NCI-H226 (cell line): Measurements from ENCODE around the gene GARNL3.

Experiments used
- DNase-seq: peaks from one replicate; pipeline ENCODE4 v3.0.0-alpha.2; 2015

The GARNL3 gene, protein sequence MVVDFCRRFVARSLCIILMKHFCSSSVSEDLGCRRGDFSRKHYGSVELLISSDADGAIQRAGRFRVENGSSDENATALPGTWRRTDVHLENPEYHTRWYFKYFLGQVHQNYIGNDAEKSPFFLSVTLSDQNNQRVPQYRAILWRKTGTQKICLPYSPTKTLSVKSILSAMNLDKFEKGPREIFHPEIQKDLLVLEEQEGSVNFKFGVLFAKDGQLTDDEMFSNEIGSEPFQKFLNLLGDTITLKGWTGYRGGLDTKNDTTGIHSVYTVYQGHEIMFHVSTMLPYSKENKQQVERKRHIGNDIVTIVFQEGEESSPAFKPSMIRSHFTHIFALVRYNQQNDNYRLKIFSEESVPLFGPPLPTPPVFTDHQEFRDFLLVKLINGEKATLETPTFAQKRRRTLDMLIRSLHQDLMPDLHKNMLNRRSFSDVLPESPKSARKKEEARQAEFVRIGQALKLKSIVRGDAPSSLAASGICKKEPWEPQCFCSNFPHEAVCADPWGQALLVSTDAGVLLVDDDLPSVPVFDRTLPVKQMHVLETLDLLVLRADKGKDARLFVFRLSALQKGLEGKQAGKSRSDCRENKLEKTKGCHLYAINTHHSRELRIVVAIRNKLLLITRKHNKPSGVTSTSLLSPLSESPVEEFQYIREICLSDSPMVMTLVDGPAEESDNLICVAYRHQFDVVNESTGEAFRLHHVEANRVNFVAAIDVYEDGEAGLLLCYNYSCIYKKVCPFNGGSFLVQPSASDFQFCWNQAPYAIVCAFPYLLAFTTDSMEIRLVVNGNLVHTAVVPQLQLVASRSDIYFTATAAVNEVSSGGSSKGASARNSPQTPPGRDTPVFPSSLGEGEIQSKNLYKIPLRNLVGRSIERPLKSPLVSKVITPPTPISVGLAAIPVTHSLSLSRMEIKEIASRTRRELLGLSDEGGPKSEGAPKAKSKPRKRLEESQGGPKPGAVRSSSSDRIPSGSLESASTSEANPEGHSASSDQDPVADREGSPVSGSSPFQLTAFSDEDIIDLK

DNA sequence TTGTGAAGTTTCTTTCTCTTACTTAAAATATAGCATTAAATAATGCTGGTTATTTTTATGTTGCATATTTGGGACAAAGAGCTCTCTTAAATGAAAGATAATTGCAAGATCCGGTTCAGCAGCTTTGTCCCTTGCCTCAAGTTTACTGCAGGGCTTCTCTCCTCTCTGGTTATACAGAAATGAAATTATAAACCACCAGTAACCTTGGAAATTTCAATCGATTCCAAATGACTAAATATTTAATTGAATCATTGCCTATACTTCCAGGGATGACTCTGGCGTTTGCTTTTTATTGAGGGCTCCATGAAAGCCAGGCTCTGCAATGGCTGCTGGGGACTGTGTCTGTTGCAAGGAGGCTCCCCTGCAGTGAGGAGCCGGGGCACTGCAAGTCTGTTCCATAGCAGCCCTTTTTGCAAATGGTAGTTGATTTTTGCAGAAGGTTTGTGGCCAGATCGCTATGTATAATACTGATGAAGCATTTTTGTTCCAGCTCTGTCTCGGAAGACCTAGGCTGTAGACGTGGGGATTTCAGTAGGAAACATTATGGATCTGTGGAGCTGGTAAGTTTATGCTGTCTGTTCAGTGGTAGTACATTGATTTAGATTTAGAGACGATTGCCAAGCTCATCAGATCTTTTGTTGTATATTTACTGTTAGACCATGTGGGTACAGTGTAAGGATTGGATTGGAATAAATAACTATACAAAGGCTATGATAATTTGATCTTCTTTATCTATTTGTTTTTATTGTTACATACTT is at the start of gene GARNL3:
Gene GARNL3 (plus strand): TSS at position 313 of the 758 bp plus-strand sequence. CDS start 104 bp downstream, at position 417.
- no peak for DNase-seq

DNA sequence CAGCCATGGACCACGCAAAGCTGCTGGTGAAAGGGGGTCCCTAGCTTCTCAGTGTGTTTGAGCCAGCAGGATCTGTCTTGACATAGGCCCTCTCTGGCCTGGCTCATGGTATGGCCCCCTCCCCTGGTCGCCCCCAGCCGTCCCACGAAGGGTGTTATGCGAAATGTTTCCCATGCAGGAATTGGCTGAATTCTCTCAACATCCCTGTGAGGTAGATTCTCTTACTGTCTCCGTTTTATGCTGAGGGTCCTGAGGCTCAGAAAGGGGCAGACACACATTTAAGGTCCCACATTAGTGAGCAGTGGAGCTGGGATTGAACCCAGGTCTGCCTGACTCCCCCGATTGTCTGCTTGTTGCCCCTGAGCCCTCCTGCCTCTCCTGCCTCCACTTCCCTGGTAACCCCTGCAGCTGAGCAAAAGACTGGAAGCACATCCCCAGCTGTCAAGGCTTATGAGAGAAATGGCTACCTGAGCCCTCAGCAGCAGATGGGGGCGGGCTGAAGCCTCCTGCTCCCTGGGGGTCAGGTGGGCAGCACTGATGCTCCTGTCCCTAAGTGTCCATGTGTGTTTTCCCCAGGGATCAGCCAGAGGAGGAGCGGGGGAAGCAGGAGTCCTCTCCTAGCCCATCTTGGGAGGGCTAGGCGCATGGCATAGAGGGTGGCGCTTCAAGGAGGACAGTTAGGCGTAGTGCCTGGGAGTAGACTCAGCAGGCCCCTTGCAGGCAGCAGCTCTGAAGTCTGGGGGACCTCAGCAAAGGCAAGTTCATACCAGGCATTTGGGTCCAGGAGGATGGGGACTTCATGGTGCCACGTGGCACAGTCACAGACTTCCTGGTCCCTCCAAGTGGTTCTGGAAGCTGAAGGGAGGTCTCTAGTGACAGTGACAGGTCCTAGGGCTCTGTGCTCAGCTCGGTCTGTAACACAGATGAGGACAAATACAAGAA is 49.0 kb upstream of the GARNL3 start:
- DNase-seq = no peak

DNA sequence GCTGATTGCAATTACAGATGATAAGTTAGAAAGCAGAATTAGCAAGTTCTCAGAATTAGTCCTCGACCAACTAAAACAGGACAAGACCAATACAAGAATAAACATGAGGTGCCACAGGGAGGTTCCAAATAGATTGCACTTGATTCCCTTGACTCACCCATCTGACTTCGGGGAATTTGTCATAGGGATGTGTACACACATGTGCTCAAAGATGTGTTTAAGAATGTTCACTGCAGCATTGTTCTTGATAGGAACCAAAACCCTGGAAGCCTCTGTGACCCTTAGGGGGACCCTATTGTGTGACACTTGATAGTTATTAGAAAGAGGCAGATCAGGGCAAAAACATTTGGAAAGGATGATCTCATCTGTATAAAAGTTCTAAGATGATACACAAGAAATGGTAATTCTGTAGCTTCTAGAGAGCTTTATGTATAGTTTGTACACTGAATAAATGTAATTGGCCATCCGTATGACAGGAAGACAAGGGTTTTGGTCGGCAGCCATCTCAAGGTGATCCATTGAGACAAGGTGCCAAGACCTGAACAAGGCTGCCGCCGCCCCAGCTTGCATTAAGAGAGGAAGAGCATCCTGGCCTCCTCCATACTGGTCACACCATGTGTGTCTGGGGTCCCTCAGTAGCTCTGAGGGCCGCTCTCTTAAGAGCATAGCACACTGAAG is 48.2 kb upstream of the GARNL3 start:
- DNase-seq = no peak

DNA sequence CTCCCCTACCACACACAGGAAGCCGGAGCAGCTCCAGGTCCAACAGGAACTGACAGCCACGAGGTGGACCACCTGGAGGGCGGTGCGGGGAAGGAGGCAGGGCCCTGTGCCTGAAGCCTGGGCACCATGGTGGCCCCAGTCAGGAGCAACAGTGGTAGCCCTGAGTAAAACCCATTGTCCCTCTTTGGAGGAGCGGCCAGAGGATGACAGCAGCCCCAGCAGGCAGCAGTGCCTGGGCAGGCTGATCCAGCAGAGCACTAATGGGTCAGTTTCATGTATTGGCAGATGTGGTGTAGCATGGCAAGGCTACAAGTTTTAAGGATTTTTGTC is 47.7 kb upstream of the GARNL3 start:
- no peak for DNase-seq

DNA sequence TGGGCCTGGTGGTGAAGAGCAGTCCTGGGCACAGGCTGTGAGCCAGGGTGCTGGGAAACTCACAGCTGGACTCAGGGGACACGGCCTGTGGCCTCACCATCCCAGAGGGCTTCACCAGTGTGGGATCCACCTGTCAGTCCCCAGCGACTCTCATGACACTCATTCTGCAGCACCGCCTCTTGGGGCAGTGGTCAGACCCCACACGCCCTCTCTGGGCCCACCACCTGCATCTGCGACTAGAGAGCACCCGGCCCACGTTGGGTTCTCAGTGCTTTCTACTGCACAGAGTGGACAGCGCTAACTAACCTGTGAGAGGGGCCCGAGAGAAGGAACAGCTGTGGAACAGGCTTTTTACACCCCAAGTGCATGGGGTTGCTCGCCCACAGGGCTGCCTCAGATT is 45.8 kb upstream of the GARNL3 start:
- DNase-seq = no peak

DNA sequence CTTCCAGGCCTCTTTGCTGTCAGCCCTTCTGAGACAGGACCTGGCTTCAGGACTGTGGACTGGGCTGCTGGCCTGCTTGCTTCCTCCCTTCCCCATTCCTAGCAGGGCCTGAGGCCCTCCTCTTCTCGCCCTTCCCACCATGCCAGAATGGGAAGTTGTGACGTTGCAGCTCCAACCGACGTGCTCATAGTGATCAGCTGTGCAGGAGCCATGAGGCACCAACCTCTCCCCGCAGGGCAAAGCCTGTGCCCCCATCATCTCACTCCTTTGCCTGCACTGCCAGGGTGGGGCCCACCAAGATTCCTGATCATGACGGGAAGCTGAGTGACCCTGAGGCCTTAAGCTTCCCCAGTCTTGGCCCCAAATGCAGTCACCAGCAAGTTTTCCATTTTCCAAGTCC is 45.1 kb upstream of the GARNL3 start:
- DNase-seq = no peak

DNA sequence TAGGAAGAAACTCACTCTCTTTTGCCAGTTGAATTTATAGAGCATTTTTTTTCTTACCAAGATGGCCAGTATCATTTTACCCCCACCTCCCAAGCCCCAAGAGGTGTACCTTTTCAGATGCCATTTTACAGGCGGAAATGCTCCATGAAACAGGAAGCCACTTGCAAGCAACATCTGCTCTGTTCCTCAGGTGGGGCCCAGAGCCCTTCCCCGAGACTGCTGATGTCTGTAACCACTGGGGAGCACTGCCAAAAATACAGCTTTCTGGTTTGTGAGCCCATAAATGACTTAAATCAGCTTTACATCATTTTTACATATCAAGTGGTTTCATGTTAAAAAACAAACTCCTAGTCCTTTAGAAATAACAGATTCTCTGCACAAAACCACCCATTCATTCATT is 42.9 kb upstream of the GARNL3 start:
- DNase-seq = no peak

DNA sequence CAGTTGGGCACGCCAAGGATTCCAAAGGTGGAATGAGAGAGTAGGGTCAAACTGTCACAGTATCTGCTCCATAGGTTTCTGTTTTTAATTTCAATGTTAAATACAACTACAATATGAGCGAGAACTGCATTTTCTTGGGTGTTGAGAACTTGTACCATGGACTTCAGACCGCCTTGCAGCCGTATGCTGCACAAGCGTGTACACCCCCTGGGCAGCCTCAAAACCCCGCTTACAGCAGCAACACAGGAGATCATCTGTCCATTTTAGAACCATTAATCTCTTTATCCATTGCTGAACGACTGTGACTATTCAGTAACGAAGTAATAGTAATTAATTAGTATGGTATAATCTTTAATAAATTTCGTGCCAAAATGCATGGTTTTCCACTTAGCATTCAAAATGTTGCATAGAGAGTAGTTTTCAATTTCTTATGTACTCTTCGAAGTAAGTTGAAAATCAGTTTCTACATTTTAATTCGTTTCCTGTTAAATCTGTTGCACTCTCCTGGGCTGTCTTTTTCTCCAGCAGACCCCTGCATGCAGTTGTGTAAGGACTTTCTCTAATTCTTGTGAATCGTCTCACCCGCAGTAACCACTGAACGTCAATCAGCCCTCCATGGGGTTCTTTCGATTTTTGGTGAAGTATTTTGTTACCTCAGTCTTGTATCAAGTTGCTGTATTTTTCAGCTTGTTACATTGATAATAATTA is 42.0 kb upstream of the GARNL3 start:
- DNase-seq = no peak

DNA sequence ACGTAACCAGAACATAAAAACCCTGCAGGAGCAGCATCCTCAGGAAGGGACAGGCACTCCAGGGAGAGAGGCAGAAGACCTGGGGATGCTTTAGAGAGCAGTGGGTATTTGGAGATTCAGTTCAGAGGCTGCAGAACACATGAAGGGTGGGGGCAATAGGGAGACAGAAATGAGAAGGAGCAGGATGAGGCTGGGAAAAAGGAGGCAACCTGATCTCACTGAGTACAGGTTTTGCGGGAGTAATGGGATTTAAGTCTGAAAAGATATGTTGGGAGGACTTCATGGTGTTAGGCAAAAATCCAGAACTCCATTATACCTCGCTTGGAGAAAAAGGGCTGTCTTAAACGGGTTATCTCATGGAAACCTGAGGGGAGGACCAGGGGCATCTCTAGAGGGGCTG is 41.3 kb upstream of the GARNL3 start:
- no peak for DNase-seq

DNA sequence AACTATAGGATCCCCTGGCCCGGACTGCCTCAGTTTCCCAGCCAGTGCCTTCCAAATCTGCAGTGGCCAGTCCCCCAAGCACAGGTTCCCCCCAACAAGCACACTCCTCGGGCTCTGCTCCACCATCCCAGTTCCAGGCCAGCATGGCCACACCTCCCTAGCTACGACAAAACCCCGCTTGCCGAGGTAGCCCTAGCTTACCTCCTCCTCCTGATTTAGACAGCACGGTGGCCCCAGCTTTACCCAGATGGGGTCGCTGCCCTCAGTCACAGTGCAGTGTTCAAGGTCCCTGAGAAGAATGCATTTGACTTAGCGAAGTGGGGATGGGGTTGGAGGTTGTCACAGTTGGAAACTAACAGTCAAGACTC is 40.8 kb upstream of the GARNL3 start:
- DNase-seq = no peak

DNA sequence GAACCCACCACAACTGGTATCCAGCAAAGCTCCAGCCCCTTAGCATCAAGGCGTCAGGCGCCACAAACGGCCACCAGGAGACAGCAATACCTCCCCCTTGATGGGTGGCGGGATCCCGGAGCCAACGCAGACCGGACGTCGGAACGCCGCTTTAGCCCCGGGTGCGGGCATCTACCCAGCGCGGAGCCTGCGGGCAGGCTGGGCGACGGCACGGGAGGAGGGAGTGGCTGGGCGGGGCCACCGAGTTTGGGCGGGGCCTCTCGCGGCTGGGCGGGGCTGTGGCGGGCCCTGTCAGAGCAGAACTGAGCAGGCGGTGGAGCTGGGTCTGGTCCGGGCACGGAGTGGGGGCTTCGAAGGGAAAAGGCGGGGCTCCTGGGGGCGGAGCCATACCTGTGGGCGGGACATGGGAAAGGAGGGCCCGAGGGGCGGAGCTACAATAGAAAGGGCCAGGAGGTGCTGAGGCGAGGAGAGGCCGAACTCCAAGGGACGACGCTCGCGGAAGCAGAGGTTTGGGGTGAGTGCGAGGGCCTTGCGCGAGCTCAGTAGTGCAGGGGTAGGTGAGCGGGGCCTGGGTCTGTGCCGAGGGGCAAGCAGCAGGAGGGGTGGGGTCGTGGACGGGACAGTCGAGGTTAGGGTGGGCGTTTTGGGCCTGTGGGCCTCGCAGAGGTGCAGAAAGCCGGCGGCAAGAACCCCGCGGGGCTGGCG is 40.2 kb upstream of the GARNL3 start:
- peak; percentile 84 for DNase-seq

DNA sequence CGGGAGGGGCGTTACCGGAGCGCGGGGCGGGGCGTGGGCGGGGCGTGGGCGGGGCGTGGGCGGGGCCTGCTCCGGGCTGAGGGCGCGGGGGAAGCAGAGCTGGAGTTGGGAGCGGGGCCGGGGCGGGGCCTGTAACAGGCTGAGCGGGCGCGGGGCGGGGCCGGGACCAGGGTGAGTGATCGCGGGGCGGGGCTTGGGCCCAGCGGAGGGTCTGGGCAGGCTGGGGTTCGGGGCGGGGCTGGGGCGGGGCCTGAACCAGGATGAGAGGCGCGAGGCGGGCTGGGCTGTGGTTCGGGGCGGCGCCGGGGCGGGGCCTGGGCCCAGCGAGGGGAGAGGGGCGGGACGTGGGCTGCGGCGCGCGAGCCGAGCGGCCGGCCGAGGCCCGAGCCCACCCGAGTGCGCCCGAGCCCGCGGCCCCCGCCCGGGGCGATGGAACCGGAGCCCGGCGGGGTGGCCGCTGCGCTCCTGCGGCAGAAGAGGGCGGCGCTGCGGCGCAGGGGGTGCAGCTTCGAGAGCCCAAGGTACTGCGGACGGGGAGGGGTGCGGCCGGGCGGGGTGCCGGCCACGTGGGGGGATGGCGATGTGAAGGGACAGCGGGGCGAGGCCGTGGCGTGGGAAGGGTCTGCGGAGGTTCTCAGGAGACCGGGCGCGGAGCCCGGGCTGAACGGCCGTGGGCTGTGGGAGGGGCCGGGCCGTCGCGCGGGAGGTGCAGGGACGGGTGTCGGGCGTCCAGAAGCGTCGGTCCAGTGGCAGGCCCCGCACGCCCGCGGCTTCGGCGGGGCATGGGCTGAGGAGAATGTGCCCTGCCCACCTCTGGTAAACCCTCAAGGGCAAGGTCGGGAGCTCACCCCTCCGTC is 39.5 kb upstream of the GARNL3 start:
- peak; percentile 68 for DNase-seq

DNA sequence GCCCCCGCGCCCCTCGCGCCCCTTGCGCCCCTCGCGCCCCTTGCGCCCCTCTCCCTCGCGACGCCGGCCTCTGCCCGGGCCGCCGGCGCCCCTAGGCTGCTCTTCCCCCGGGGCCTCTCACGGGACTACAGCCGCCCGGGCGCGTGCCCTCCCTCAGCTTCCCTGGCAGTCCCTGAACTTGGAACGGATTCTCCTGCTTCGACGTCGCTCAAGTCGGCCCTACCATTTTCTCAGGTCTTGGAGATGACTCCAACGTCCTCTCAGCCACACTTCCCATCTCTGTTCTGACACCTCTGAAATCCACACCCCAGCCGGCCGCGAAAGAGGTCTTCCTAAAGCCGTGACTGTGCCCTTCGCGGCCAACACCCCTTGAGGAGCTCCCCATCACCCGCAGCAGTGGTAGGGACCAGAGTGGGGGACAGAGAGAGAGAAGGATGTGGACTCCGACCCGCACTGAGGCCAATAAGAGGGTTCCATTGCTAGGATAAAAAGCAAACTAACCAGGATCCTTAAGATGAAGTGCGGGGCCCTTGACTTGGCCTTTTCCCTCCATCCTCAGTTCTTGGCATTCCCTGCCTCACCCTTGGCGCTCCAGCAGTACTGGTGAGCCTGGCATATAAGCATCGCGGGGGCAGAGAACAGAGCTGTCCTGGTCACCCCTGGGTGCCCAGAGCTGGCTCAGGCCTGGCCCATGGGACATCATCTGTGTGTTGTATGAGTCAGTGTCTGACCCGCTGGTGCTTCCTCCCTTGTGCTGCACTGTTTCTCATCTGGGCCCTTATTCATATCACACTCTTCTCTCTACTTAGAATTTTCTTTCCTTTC is 38.6 kb upstream of the GARNL3 start:
- no peak for DNase-seq

DNA sequence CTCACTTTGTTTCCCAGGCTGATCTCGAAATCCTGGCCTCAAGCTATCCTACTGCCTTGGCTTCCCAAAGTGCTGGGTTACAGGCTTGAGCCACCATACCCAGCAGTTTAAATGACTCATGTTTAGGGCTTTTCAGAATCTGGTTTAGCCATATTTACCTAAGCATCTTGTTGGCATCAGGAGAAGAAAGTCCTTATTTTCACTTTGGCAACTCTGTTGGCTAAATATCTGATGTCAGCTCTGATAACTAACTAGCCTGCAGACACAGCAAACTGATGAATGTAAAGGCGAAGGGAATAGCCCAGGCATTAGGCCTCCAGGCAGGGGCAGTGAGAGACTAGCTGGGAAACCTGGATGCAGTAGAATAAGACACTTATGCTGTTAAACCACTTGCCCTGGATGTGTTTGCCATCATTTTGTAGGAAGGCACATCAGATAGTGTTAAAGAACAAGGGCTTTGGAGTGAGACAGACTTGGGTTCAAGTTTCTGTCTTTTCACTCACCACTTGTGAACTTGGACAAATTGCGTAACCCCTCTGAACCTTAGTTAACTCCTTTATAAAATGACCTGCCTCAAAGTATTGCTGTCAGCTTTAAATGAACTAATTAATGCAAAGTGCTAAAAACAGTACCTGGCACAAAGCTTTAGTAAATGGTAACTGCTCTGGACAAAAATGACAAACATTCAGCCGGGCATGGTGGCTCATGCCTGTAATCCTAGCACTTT is 34.7 kb upstream of the GARNL3 start:
- no peak for DNase-seq

DNA sequence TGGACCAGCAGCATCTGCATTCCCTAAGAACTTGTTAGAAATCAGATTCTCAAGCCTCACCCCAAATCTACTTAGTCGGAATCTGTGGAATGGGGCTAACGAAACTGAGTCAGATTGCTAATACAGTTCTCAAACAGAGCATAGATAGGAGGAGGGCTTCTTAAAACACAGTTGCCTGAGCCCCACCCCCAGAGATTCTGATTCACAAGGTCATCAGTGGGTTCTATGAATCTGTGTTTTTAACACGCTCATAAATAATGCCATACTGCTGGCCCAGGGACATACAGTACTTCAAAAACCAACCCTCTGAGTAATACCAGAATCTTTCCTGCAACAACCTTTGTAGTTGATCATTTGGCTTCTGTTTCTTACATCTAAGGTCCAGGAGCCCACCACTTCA is 32.9 kb upstream of the GARNL3 start:
- no peak for DNase-seq

DNA sequence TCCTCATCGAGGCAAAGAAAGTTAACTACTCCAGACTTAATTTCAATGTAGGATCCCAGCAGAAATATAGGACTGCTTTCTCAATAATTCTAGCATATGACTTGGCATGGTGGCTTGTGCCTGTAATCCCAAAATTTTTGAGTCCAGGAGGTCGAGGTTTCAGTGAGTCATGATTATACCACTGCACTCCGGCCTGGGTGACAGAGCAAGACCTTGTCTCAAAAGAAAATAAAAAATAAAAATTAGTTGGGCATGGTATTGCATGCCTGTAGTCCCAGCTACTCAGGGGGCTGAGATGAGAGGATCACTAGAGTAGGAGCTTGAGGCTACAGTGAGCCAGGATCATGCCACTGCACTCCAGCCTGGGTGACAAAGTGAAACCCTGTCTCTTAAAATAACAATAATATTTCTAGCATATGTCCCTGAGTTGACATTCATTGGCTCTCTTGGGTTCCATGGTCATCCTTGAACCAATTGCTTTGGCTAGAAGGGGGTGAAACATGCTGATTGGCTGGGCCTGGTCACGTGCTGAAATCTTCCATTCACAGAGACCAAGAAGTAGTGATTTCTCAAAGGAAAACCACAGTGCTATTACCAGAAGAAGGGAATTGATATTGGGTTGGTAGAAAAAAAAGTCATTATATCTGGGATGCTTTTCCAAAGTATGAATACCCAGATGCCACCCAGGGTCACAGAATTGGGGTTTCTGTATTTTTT is 31.6 kb upstream of the GARNL3 start:
- no peak for DNase-seq

DNA sequence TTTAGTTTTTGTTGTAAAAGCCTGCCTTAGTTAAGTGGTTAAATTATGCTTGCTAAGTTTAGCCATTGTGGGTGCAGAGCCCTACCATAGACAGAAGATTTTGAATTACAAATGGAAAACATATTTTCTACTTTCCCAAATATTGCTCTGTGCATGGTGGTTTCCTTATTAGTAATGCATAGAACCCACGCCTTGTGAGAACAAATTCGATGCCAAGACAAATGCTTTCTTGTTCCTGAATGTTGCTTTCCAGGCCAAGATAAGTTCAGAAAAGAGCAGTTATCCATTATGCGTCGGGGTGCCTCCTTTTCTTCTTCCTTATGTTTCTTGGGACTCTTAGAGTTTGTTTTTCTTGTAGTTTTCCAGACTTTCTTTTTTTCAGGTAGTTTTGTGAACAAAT is 31.0 kb upstream of the GARNL3 start:
- DNase-seq = no peak
